ENCODE data around the gene DIAPH2.

Gene DIAPH2

GRCh38 chrX:97309487-97310116, 625.0 kb downstream of the DIAPH2 start:
- DNase-seq (ENCODE audit: low spot score): no peak

DNA sequence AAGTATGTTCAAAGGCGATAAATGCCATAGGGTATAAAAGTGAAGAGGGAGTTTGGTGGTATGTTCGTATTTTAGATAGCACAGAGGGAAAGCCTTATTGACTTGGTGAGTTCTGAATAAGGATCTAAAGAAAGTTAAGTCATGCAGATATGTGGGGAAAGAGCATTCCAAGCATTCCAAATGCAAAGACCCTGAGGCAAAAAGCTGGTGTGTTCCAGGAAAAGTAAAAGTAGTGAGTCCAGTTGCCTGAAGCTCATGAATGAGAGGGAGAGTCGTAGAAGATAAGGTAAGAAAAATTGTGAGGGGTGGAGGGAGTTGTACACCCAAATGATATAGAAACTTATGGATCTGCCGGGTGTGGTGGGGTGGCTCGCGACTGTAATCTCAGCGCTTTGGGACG, 625.7 kb downstream of the DIAPH2 start:
- DNase-seq (ENCODE audit: low spot score): no peak

DNA sequence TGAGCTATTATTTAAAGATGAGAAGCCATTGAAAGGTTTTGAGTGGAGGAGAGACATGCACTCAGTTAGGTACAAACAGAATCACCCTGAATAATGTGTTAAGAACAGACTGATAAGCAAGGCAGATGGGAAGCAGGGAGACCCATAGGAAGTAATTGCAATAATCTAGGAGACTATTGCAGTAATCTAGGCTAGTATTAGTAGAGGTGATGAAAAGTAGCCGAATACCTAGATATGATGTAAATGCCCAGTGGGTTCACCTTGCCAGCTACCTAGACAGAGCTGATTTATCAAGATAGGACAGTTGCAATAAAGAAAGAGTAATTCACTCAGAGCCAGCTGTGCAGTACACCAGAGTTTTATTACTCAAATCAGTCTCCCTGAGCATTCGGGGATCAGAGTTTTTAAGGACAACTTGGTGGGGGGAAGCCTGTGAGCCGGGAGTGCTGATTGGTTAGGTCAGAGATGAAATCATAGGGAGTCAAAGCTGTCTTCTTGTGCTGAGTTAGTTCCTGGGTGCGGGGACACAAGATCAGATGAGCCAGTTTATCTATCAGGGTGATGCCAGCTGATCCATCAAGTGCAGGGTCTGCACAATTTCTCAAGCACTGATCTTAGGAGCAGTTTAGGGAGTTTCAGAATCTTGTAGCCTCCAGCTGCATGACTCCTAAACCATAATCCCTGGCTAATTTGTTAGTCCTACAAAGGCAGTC, 626.6 kb downstream of the DIAPH2 start:
- no peak for DNase-seq (ENCODE audit: low spot score)

- no peak for DNase-seq (ENCODE audit: low spot score)
Observed at GRCh38 chrX:97314345-97314744, 629.7 kb downstream of the DIAPH2 start.

GRCh38 chrX:97315939-97316338, 631.3 kb downstream of the DIAPH2 start:
- no peak for DNase-seq (ENCODE audit: low spot score)

DNA sequence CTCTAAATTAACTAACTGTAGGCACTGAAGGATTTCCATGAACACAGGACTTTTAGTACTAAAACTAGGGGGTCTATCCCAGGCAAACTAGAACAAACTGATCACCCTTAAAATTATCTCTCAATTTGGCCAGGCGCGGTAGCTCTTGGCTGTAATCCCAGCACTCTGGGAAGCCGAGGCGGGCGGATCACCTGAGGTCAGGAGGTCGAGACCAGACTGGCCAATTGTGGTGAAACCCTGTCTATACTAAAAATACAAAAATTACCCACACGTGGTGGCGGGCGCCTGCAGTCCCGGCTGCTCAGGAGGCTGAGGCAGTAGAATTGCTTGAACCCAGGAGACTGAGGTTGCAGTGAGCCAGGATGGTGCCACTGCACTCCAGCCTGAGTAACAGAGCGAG, 635.7 kb downstream of the DIAPH2 start:
- DNase-seq (ENCODE audit: low spot score): no peak

DNA sequence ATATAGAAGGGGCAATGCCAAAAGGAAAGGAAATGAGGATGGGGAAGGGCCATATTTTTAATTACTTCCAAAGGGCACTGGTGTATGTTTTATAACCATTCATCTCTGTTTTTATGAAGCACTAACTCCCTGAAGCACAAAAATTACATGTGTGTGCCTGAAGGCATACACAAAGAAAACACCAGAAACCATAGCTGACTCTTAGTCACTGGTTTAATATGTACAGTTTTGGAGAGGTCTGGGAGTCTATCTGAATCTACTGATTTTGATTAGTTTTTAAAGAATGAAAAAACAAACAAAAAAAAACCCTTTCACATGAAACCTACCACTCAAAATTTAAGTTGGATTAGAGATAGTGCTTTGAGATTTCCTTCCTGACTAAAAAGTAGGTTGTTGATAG, 637.8 kb downstream of the DIAPH2 start:
- DNase-seq (ENCODE audit: low spot score): no peak

- no peak for DNase-seq (ENCODE audit: low spot score)
Observed at GRCh38 chrX:97326456-97326855, 641.8 kb downstream of the DIAPH2 start.

- DNase-seq (ENCODE audit: low spot score): no peak
Observed at GRCh38 chrX:97328853-97329390, 644.3 kb downstream of the DIAPH2 start.

- DNase-seq (ENCODE audit: low spot score): no peak
Observed at GRCh38 chrX:97330151-97330550, 645.5 kb downstream of the DIAPH2 start.

DNA sequence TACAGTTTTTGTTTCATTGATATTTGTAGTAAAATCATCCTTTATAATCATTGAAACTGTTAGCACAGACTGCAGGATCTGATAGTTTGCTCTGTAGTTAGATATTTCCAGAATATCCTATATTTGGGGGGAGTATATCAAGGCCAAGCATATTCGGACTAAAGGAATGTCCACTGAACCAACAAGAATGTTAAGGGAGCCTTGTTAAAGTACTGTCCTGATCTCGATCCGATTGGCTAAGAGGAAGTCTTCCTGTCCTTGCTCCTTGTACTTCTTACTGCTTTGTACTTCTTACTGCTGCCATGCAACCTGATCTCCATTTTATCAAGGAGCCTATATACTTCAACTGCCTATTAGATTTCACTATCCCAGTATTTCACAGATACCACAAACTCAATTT, 648.3 kb downstream of the DIAPH2 start:
- no peak for DNase-seq (ENCODE audit: low spot score)

DNA sequence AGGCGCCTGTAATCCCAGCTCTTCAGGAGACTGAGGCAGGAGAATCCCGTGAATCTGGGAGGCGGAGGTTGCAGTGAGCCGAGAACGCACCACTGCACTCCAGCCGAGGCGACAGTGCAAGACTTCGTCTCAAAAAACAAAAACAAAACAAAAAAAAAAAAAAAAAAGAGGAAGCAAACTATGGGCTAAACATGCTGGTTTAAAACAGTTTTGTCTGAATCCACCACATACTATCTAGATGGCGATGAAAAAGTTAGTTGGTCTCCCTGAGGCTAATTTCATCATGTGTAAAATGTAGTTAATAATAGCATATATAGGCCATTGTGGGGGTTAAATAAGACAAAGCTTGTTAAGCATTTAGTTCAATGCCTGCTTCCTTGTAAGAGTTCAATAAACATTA, 650.2 kb downstream of the DIAPH2 start:
- no peak for DNase-seq (ENCODE audit: low spot score)

GRCh38 chrX:97344724-97345123, 660.1 kb downstream of the DIAPH2 start:
- no peak for DNase-seq (ENCODE audit: low spot score)

- DNase-seq (ENCODE audit: low spot score): no peak
Observed at GRCh38 chrX:97358941-97359340, 674.3 kb downstream of the DIAPH2 start.

DNA sequence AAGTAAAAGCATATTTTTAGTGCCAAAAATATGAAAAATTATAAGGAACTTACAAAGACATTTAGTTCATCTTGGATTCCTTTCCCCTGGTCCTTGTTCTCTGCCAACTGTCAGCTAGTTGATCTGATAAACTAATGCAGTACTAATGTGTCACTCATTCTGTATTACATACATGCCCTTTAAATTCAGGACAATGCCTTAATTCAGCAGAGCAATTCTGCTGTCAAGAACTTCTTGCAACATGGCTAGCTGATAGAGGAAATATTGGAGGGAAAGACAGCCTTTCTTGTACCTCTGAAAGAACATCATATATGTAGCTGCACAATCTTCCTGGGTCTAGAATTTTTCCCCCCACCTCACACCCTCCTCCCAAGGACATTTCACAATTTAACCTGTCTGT, 679.2 kb downstream of the DIAPH2 start:
- DNase-seq (ENCODE audit: low spot score): no peak

GRCh38 chrX:97366237-97366636, 681.6 kb downstream of the DIAPH2 start:
- DNase-seq (ENCODE audit: low spot score): no peak

- DNase-seq (ENCODE audit: low spot score): no peak
Observed at GRCh38 chrX:97367125-97367524, 682.5 kb downstream of the DIAPH2 start.

DNA sequence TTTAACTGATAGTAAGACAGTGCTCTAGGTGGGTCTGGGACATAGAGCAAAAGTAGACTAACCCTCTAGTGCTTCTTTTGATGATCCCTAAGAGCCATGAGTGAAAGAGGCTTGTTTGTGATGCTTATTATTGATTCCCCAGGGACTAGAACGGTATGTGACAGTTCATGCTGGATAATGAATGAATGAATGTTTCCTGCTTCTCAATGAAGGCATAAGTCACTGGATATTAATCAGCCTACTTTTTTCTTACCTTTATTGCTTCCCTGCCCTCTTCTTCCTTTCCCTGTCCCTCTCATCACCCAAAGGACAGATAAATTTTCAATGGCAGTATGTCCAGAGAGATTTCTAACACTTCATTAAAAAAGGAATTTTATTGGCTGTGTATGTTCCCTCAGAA, 685.3 kb downstream of the DIAPH2 start:
- DNase-seq (ENCODE audit: low spot score): no peak

GRCh38 chrX:97372001-97372766, 687.5 kb downstream of the DIAPH2 start:
- no peak for DNase-seq (ENCODE audit: low spot score)

- no peak for DNase-seq (ENCODE audit: low spot score)
Observed at GRCh38 chrX:97374266-97374665, 689.6 kb downstream of the DIAPH2 start.

DNA sequence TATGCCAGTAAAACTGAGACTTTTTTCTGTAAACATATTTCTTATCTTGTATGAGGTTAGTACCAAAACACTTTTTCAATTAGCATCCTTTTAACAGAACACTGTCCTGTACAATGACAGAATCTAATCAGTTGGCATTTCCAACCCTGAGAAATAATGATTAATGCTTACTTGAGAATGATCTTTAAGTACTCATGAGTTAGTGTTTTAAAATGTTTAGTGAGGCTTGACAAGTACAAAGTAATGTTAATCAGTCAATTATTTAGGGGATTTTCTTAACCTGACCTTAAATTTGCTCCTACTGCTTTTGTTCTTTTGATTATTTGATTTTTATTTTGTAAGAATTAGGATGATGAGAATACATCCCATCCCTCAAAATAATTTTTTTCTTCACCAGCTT, 695.6 kb downstream of the DIAPH2 start:
- no peak for DNase-seq (ENCODE audit: low spot score)

DNA sequence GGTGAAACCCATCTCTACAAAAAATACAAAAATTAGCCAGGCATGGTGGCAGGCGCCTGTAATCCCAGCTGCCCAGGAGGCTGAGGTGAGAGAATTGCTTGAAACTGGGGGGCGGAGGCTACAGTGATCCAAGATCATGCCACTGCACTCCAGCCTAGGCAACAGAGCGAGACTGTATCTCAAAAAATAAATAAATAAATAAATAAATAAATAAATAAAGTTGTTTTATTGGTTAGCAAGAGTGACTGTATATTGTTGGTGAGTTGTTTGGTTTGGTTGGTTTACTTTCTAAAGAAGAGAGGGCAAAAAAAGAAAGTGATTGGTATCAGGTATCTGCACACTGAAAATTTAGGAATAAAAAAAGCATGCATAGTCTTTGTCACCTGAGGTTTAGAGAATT, 700.0 kb downstream of the DIAPH2 start:
- DNase-seq (ENCODE audit: low spot score): no peak

GRCh38 chrX:97387004-97387403, 702.4 kb downstream of the DIAPH2 start:
- DNase-seq (ENCODE audit: low spot score): no peak

All from left forelimb (tissue), 1 donor.